GM19468 (cell line): ENCODE data around the gene PREX1.

Experiments
- ATAC-seq: cut with Tn5 transposase; IDR thresholded peaks from one replicate; pipeline ENCODE4 v1.9.1; 2021; ENCODE audit warnings: mild to moderate bottlenecking, moderate library complexity, moderate number of reproducible peaks; ENCODE audit not compliant: unreplicated experiment; ENCODE audit errors: extremely low read depth

Gene PREX1

DNA sequence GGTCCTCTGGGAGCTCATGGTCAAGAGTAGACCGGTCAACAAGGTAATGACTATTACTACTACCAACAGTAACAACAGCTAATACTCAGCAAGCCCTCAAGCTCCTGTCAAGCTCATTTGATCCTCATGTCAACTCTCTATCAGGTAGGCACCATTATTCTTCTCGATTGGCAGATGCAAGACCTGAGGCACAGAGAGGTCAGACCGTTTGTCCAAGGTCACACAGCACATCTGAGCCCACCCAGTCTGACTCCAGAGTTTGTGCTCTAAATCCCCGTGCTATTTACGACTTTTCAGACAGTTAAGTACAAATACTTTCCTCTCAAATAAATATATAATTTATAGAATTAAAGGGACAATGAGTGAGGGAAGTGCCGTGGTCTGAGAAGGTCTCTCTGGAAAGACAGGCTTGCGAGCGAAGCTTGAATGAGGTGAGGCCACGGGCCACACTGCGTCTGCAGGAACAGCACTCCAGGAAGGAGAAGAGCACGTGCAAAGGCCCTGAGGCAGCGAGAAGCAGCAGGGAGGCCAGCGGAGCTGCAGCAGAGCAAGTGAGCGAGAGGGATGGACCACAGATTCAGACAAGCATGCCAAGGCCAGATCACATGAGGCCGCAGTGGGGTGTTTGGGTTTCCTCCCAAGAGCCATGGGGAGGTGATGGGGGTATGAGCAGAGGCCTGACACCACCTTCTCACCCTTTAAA lies 117.3 kb downstream of the PREX1 start:
- ATAC-seq = no peak

DNA sequence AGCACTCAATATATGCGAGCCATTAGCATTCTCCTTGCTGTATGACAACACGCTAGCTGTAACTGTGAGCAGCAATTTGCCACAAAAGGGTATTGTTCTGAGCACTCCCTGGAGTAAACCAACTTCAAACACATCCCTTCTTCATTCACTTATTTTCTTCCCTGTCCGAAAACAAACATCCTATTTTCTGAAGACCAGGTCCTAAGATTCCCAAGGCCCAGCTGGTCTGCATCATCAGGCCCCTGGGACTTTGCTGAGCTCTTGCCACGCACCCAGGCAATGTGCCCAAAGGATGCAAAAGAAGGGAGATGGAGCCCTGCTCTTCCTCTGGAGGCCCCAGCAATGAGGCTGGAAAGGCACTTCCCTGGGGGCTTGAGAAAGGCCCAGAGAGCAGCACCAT lies 118.1 kb downstream of the PREX1 start:
- ATAC-seq = no peak

DNA sequence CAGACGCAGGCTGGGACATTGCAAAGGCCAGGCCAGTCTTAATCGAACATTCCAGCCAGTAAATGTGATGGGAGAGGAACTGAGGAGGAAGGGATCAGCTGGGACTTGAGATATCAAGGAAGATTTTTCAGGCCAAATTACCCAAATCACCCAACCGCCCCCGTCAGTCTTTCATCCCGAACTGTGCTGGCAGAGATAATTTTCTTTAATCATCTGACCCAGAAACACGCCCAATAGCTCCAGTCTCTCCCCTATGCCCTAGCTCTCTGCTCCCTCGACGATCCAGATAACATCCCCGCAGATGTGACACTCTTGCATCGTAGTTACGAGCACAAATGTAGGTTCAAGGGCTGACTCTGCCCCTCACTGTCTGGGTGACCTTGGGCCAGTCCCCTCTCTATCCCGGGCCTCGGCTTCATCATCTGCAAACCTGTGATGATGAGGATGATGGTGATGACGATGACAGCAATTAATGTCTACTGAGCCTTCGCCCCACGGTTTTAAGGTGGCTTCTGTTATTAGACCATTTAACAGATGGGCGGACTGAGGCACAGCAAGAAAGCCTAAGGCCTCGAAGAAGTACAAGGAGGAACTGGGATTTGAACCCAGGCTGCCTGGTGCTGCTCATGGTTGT lies 118.6 kb downstream of the PREX1 start:
- no peak for ATAC-seq

DNA sequence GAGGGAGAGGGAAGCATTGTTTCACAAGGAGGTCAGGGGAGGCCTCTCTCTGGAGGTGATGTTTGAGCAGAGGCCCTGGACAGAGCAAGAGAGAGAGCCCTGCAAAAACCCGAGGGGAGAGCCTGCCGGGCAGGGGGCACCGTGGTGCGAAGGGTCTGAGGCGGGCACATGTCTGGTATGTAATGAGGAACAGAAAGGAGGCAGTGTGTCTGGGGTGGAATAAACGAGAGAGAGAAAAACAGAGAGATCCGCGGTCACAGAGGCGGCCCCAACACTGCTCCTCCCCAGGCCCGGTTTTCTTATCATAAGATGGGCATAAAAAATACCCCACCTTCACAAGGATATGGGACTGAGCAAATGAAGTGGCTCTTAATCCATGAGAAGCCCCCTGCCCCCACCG lies 119.2 kb downstream of the PREX1 start:
- ATAC-seq = no peak

DNA sequence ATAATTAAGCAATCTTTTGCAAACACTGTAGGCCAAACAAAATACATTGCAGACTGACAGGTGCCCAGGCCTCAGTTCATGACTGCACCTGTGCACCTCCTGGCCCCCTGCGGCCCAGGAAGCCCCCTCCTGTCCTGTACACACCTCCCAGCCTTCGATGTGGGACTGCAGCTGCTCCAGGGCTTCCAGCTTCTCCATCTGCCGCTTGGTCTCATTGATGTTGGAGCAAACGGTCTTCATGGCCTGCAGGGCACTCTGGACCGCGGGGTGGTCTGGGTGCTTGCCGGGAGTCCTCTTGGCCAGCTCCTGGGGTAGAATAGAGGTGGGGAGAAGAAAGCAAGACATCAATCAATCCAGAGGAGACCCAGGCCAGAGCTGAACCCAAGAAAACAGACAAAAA lies 119.7 kb downstream of the PREX1 start:
- no peak for ATAC-seq

DNA sequence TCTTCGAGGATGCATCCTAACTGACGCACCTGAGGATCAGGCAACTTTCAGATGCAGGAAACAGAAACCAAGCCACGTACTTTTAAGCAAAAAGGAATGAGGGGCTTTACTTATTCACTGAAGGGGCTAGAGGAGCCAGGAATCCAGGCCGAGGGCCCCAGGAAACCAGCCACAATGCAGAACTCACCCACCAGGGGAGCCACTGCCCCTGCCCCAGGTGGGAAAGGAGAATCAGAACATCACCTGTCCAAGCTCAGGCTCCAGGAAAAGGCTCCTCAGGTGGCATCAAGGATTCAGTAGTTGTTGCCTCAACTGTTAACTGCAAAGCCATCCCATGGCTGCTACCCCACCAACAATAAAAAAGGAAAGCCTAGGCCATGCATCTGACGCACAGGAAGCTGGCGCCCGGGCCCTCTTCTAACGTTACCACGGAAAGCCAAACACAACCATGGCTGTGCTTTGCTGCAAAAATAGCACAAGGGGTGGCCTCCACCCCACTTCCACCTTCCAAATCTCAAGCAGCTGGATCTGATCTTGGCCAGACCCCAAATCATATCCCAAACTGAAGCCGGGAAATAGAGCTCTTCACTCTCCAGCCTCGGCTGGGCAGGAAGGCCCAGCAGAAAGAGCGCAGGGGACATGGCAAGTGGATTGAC lies 121.0 kb downstream of the PREX1 start:
- no peak for ATAC-seq

DNA sequence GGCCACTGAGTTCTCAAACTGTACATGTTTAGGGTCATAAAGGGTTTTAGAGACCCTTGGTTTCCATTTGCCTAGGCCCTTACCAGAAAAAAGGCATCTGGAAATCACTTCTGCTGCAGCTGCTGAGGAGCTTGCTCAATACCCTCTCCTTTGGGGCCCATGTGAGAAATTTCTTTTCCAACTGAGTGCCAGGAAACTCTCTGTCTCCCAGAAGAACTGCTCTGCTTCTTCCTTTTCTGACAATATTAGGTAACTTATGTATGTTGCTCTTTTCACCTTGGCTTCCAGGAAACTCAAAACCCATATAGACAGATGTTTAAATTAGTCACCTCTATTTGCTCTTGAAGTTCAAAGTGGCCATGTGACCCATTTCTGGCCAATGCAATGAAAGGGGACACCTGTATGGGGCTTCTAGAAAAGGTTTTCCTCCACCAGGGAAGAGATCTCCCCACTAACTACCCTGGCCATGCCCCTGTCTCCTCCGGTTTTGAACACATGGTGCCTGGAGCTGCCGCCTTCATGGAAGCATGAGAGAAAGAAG lies 121.6 kb downstream of the PREX1 start:
- no peak for ATAC-seq

DNA sequence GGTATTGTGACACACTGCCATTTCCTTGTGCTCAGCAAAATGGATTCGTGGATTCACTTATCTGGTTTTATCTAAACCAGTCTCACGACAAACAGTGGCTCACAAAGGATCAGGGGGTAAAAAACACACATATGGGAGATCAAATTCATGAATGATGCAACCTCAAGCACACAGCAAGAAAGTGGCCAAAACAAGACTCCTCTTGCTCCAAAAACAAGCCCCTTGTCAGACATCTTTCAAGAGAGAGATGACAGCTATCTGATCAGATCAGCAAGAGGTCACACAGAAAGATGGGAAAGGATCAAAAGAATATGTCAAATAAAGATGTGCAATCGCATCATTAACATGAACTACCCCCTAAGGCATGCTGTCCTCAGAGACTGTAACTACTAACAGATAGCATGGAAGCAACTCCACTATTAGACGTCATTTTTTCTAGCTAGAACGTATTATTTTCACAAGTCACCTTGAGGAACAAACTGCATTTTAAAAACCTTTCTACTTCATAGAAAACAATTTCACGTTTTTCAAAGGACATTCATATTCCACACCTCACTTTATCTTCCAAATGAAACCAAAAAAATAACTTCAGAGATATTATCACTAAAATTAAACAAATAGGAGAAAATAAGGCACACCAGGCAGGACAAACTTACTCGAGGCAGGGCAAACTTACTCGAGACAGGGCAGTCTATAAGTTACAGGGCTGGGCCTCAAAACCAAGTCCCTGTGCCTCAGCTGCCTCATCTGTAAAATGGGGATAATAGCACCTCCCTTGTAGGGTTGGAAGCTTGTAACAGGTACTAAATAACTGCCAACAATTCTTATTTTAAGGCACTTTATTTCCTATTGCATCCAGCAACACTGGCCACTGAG lies 122.3 kb downstream of the PREX1 start:
- ATAC-seq = no peak

DNA sequence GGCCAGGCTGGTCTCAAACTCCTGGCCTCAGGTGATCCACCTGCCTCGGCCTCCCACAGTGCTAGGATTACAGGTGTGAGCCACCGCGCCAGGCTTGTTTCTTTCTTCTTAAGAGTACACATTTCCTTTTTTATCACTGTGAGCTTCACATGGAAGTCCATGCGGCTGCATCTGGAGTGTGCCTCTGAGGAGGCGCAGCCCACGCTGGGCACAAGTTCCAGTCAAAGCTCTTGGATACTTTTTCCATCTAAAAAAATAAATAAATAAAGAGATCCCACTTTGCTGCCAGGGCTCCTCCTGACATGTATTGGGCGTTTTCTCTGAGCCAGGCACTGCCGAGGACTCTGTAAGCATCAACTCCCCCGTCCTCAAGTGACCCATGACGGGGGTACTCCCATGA lies 123.0 kb downstream of the PREX1 start:
- no peak for ATAC-seq

DNA sequence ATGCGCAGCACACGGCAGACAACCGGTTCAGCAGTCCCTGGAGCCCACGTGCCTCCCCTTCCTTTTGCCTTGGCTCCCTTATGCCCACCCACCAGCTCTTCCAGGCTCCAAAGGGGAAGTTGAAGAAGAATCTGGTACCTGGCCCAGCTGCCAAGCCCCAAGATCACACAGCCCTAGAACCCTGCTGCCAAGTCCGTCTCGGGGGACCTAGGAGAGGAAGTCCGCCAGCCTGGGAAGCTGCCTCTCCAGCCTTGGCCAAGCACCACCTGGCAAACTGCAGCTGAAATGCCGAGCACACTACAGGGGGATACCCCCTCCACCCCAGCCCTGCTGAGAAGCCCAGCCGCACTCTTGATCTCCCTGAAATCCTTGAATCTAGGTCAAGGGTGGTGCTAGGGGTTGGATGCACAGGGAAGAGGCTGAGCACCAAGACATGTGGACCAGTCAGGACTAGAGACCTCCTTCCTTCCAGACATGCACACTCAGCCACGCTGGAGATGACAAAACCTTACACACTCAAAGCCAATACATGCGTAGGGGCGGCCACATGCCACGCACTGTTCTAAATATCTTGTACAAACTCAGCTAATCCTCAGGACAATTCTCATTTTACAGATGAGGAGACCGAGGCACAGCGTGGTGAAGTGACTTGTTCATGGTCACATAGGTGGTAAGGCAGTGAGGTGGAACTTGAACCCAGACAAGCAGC lies 124.1 kb downstream of the PREX1 start:
- ATAC-seq = no peak

DNA sequence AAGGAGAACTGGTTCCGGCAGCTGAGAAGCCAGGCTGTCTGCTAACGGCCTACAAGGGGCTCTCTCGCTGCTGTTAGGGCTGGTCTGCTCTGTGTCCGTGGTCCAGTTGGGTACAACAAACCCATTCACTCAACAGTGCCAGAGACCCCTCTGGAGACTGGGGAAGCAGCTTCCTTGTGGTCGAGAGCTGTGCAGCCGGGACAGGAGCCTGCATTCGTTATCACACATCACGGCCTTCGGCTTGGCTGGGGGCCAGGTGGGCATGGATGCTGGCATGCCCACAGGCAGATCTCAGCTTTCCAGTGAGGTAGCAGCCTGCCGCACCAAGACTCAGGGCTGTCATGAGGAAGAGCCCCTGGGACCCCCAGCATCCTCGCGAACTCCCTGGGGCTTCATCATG lies 124.7 kb downstream of the PREX1 start:
- ATAC-seq = no peak

DNA sequence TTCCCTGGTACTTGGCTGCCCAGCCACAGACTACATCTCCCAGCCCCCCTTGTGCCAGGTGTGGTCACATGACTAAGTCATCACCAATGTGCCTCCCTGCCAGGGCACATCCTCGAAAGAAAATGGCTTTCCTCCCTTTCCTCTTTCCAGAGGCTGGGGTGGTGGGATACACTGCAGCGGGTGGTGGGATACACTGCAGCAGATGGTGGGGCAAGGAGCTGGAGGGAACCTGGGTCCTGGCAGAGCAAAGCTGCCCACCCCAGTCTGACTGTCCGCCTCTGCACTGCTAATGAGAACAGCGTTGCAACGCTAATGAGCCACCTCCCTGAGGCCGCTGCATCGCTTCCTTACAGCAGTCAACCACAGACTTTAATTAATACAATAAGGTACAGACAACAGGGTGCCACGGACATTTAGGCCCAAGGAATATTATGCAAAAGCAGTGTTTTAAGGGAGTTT lies 125.3 kb downstream of the PREX1 start:
- ATAC-seq = no peak

DNA sequence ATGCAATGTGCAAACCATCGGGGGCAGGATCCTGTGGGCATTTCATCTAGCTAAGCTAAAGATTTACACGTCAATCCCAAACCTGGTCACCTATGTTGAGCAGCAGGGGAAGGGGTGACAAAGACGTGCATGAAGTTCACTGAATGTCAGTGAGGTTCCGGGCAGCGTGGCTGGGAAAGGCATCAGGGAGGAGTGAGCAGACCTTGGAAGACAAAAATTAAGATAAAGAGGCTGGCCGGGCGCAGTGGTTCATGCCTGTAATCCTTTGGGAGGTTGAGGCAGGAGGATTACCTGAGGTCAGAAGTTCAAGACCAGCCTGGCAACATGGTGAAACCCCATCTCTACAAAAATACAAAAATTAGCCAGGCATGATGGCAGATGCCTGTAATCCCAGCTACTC lies 126.1 kb downstream of the PREX1 start:
- ATAC-seq = no peak

DNA sequence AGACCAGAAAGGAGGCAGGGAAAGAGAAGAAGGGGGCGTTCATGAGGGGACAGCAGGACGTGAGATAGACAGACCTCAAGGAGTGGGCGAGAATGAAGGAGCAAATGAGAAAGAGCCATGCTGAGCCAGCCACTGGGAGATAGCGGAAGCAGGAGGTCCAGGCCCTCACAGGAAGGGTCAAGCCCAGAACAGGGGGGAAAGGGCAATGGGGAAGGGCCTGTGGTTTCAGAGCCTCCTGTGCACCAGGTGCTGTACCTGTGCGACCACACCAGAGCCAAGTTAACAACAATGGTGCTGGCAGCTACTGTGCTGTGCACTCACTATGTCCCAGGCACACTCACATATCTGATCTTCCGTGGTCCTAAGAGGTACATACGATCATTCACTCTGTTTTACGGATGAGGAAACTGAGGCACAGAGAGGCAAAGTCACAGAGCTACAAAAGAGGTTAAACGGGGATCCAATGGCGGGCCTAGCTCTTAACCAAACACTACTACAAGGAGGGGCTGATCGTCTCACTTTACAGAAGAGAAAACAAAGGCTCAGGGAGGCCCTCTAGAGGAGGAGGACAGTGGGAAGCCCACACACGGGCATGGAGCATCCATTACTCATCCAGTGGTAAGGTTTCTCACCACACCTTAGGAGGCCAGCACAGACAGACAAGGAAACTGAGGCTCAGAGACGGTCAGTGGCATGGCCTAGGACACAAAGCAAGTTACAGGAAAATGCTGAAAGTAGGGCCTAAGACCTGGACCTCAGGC lies 129.1 kb downstream of the PREX1 start:
- no peak for ATAC-seq

DNA sequence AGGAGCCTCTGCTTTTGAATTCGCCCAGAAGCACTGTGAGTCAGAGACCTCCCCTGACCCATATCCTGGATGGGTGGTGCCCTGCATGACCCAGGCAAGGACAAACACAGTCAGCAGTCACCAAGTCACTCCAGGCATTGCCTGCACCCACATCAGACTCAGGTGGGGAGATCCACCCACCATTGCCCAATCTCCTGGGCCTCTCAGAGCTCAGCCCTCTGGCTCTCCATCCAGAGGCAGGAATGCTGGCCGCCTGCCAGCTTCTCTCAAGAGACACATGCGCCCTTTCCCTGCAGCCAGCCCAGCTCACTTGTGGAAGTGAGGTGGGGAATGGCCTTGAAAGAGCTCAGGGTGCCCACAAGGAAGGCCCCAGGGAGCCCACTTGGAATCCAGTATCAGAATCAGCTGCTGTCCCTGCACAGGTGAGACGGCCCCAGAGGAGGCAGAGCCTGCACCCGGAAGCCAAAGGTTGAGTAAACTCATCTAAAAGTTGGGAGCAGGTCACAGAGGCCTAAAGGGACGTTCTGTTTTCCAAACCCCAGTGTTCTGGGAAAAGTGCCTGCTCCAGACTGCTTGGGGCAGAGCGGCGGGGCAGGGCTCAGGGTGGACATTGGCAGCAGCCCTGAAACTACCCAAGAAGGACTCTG lies 129.8 kb downstream of the PREX1 start:
- no peak for ATAC-seq

DNA sequence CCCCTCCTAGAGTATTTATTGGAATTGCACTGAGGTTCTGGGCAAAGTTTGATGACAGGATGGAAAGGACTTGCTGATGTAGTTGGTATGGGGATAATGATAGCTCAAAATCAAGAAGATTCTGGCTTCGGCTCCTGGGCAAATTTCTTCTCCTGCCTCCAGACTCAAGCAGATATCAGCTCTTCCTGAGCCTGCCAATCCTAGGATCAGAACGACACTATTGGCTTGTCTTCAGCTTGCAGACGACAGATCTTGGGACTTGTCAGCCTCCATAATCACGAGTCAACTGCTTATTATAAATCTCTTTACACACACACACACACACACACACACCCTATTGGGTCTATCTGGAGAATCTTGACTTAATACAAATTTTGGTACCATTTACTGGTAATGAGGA lies 131.1 kb downstream of the PREX1 start:
- no peak for ATAC-seq

DNA sequence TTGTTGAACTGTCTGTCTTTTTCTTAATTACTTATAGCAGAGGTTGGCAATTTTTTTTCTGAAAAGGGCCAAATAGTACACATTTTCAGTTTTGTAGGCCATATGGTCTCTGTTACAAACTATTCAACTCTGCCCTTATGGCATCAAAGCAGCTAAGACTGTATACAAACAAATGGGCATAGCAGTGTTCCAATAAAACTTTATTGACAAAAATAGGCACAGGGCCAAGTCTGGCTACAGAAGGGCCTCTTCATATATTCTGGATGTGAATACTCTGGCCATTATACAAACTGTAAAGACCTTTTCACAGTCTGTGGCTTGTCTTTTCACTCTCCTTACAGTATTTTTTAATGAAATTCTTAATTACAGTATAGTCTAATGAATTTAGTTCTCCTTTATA lies 132.1 kb downstream of the PREX1 start:
- ATAC-seq = no peak

DNA sequence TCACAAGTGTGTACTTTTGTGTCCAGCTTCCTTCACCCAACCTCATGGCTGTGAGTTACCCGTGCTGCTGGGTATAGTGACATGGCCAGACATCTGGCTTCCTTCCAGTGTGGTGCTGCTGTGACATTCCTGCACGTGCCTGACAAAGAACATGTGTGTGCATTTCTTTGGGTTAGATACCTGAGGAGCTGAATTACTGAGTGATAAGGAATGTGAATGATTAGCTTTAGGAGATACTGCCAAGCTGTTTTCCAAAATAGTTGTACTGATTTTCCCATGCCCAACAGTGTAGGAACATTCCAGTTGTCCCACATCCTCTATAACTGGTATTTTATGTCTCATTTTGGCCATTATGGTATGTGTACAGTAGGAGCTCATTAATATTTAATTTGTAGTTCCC lies 132.5 kb downstream of the PREX1 start:
- ATAC-seq = no peak
